Vagina (tissue), 2 donors: ENCODE measurements around the gene XK.

ENCODE experiments used
- CTCF ChIP-seq, 3 experiments: fragments of 450-650 bp in 2 of 3; fragments of 200-600 bp in 1 of 3; sonication (generic) in 1 of 3; IDR thresholded peaks; one replicate each; pipeline ENCODE4 v1.5.1; 2017 to 2019; ENCODE audit warnings: antibody characterized with exemption in 3 of 3, mild to moderate bottlenecking in 2 of 3, moderate library complexity in 2 of 3
- POLR2A ChIP-seq, 2 donors: fragments of 450-650 bp; IDR thresholded peaks; one replicate each; pipeline ENCODE4 v1.6.1; 2017; ENCODE audit warnings: antibody characterized with exemption in 2 of 2, mild to moderate bottlenecking in 2 of 2, moderate library complexity in 2 of 2

DNA sequence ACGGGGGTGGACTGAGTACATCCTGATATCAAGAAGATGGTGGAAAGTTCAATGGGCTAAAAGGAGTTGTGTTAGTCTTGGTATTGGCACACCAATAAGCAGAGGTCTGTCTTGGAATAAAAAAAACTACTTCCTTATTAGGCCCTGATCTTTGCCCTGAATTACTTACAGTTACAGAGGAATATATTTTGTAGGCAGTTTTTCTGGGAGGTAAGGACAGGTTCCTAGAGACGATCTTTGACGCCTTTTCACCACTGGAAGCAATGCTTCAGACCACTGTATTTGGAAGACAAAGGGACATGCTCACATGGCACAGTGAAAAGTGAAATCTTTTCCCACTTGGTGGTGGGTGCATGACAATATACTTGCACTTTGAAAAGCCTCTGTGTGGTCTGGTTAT, 618 bp upstream of the XK start:
- TF ChIP-seq POLR2A (IDR thresholded peaks at IDR 0.05) (no peak), CTCF (IDR thresholded peaks at IDR 0.05) (no peak)
